ENCODE results near the gene TAS2R30.
A peak's percentile ranks its signal among the peaks of the same experiment; 100 is the strongest.

TAS2R30 gene, protein sequence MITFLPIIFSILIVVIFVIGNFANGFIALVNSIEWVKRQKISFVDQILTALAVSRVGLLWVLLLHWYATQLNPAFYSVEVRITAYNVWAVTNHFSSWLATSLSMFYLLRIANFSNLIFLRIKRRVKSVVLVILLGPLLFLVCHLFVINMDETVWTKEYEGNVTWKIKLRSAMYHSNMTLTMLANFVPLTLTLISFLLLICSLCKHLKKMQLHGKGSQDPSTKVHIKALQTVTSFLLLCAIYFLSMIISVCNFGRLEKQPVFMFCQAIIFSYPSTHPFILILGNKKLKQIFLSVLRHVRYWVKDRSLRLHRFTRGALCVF

DNA sequence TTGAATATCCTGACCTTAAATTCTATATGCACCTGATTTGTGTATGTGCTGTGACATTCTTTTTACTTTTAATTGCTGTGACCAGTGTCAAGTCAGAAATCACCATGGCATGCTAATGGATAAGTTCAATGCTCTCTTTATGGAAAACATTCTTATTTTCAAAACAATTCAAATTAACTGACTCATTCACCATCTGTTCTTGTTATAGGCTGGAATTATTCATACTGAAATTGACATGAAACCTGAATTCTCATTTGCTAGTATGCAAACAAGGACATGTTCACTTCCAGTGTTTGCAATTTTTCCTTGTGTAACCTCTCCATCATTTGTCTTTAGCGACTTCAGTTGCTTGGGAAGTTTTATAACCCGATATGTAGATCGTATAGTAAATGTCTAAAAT, at the start of gene TAS2R30:
TSS of gene TAS2R30 (minus strand) at position 340 of the 400 bp plus-strand sequence. CDS start 400 bp downstream, outside the sequence.
- H3K4me3 ChIP-seq (ENCODE audit: low read length) = no peak within 1 kb of the TSS
- TF ChIP-seq, protein P1, sequence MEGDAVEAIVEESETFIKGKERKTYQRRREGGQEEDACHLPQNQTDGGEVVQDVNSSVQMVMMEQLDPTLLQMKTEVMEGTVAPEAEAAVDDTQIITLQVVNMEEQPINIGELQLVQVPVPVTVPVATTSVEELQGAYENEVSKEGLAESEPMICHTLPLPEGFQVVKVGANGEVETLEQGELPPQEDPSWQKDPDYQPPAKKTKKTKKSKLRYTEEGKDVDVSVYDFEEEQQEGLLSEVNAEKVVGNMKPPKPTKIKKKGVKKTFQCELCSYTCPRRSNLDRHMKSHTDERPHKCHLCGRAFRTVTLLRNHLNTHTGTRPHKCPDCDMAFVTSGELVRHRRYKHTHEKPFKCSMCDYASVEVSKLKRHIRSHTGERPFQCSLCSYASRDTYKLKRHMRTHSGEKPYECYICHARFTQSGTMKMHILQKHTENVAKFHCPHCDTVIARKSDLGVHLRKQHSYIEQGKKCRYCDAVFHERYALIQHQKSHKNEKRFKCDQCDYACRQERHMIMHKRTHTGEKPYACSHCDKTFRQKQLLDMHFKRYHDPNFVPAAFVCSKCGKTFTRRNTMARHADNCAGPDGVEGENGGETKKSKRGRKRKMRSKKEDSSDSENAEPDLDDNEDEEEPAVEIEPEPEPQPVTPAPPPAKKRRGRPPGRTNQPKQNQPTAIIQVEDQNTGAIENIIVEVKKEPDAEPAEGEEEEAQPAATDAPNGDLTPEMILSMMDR (IDR thresholded peaks at IDR 0.05; ENCODE audit: insufficient read depth, low read depth, low read length, missing control alignments) = no peak
- DNase-seq (ENCODE audit: low read depth) = no peak

DNA sequence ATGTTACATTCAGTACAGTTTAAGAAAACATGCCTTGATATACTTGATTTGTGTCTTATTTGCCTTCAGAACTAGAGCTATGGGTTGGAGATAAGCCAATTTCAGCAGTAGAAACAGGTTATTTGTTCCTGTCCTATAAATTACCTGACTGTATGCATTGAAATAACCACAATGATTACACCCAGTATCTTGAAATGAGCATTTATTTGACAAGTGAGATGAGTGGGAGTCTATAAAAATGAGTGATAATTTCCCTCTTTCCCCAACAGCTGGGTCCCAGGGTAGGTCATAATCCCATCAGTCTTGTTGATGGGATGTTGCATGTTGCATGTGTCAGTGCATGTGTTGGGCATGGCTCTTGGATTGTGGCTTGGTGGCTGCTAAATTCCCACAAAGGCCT, 48.6 kb upstream of the TAS2R30 start:
- DNase-seq (ENCODE audit: low read depth) = no peak
- no peak overlapping the region for H3K4me3 ChIP-seq (ENCODE audit: low read length)
- TF ChIP-seq, protein P1 (IDR thresholded peaks at IDR 0.05; ENCODE audit: insufficient read depth, low read depth, low read length, missing control alignments) = no peak

DNA sequence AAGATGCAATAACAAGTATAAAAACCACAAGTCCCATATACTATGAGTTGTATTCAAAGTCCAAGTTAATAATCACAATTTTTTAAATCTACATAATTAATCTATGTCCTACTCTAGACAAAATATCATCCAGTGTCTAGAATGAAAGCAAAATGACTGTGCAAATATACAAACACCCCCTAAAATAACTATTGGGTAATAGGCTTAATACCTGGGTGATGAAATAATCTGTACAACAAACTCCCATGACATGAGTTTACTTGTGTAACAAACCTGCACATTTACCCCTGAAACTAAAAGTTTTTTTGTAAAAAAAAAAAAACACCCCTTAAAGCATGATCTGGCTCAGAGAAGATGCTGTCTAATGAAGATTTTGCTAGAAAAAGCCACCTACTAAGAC, 48.1 kb upstream of the TAS2R30 start:
- peak; percentile 15 for DNase-seq (ENCODE audit: low read depth)
- H3K4me3 ChIP-seq (ENCODE audit: low read length) = no peak overlapping the region

DNA sequence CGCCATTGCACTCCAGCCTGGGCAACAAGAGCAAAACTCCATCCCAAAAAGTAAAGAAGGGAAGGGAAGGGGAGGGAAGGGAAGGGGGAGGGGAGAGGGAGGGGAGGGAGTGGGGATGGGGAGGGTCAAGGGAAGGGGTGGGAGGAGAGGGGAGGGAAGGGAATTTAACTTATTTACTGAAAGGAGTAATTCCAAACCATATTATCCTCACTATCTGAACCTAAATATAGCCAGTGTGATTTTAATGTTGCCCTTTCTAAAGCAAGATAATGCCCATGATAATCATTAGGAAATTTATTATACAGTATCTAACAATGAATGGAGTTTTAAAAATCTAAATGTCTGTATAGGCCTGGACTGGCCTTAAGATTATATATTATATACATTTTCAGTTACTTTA, 43.8 kb upstream of the TAS2R30 start:
- no peak for DNase-seq (ENCODE audit: low read depth)
- TF ChIP-seq, protein P1 (IDR thresholded peaks at IDR 0.05; ENCODE audit: insufficient read depth, low read depth, low read length, missing control alignments) = no peak
- no peak overlapping the region for H3K4me3 ChIP-seq (ENCODE audit: low read length)

More for the DNA sequence above, 48.1 kb upstream of the TAS2R30 start:
- TF ChIP-seq, protein P1 (IDR thresholded peaks at IDR 0.05; ENCODE audit: insufficient read depth, low read depth, low read length, missing control alignments) = no peak

DNA sequence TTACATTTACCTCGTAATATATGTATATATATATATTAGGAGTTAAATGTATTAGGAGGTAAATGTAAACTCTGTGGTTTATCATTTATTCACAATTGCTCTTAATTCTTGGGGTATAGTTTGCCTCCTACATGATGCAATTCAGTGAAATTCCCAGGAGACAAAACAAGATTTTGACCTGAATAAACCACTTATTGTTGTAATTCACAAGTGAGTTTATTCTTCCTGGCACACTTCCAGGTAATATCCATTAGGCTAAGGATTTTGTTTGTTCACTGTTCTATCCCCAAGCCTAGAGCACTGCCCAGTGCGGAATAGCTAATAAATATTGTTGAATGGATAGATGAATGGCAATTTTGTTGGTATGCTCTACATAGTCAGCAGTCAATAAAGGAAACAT, 39.6 kb upstream of the TAS2R30 start:
- no peak overlapping the region for H3K4me3 ChIP-seq (ENCODE audit: low read length)
- DNase-seq (ENCODE audit: low read depth) = no peak
- TF ChIP-seq, protein P1 (IDR thresholded peaks at IDR 0.05; ENCODE audit: insufficient read depth, low read depth, low read length, missing control alignments) = no peak

DNA sequence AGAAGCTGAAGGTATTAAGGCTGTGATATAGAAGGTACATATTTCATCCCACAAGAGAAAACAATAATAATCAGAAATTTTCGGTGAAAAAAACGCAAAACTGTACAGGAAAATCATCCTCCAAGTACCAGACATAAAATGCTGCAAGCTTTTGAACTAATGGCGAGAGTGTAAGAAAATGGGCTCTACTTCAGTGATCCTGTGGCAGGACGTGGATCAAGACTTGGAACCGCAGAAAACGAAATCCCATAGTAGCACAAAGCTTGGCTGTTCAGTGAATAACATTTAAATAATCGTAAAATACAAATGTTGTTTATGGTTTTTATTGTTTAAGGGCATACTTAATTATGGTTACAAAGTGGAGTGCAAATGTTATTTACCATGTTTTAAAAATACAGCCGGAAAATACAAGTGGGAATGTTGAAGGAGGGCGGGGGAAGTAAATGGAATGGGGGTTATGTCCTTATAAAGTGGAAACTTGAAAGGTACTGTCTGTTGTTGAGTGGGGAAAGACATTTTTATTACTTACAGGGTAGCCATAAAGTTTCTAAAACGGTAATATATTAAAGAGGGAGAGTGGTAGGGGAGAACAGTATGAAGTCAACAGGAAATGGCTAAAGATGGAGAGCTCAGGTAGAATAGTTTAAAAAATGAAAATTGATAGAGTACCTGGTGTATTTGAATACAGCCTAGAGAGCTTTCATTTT, 37.7 kb upstream of the TAS2R30 start:
- peak; percentile 27 for DNase-seq (ENCODE audit: low read depth)
- TF ChIP-seq, protein P1 (IDR thresholded peaks at IDR 0.05; ENCODE audit: insufficient read depth, low read depth, low read length, missing control alignments) = no peak

More for the DNA sequence above, 37.7 kb upstream of the TAS2R30 start:
- peak overlapping the region; percentile 81 for H3K4me3 ChIP-seq (ENCODE audit: low read length)

Data from epithelial cell of esophagus (primary cell).